ENCODE measurements around the gene IFT74. TPM values are rescaled to one million over a fixed set of nuclear protein-coding genes. Genes with fewer than 3 reads are reported as not detected.

The IFT74 gene
- total and polyA plus RNA-seq, 9 of the 15 experiments (the other 6 are each of a cell fraction or from before 2014, with no cell fraction given), result 6.1 to 13.2 (median 9.3) TPM

DNA sequence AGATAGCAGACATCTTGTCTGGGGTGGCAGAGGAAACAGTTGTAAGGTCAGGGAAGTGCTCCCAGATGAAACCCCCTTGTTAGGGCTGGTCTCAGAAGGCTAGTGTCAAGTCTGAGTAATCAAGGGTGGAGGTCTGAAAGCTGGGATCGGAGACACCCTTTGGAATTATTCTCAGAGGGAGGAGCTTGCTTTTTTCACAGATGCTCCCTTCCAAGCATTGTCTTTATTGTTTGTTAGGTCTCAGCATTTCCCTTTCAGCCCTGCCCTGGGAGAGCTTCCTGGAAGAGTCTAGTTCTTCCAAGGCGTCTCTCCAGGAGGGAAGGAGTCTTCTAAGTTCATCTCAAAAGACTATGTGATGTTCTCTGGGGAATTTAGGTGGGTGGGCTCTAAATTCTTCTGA is 156.0 kb downstream of the IFT74 start:
- no peaks in the 10 kb centered on the region for H3K9me1 ChIP-seq (ENCODE audit: control insufficient read depth, insufficient read depth, low read length)
- H4K20me1 ChIP-seq (replicated peaks; ENCODE audit: control insufficient read depth, insufficient read depth, low read length), result no peaks in the 10 kb centered on the region
- DNase-seq (ENCODE audit: extremely low read depth in 1 of 4, low spot score in 3 of 4) (no peak), FAIRE-seq (no peak), ATAC-seq (no peak)
- no peaks in the 10 kb centered on the region for H3K36me3 ChIP-seq (ENCODE audit: control insufficient read depth, insufficient read depth, low read length)
- H3K9me3 ChIP-seq (replicated peaks; ENCODE audit: control insufficient read depth, insufficient read depth, low read depth, low read length), result no peaks in the 10 kb centered on the region
- no CpG with 5 or more reads among the region's 2 CpGs for WGBS (ENCODE audit: insufficient coverage, low coverage, missing lambda C conversion rate)
- H3K4me3 ChIP-seq, result no peak overlapping the region
- intact Hi-C loops (cut with micrococcal nuclease), result no loop called here
- no peaks in the 10 kb centered on the region for H3K79me2 ChIP-seq (ENCODE audit: control insufficient read depth, insufficient read depth, low read length)
- ChIA-PET POLR2A (no interaction called here), CTCF (ENCODE audit: low intra/inter-chr PET ratio) (no interaction called here)
- H3K27me3 ChIP-seq (ENCODE audit: control insufficient read depth in 2 of 2, insufficient read depth in 2 of 2, low read length in 2 of 2), result no peaks in the 10 kb centered on the region
- H2AFZ ChIP-seq (ENCODE audit: low read depth, low read length), result no peak overlapping the region
- no peak overlapping the region for H3K27ac ChIP-seq (ENCODE audit: extremely low read depth, low read depth, low read length)
- H3K4me1 ChIP-seq (replicated peaks in 1 of 2; ENCODE audit: control insufficient read depth in 2 of 2, insufficient read depth in 2 of 2, low read length in 2 of 2), result no peaks in the 10 kb centered on the region
- no peak overlapping the region for H3K9ac ChIP-seq (ENCODE audit: insufficient read depth in 1 of 2, low read depth in 2 of 2, low read length in 2 of 2)
- no peak overlapping the region for H3K4me2 ChIP-seq (ENCODE audit: insufficient read depth, low read length)
- BruUV-seq (replicated peaks), result no TSS peak
- in situ Hi-C loops (cut with MboI), result no loop called here
- TF ChIP-seq SAFB (IDR thresholded peaks at IDR 0.05; ENCODE audit: borderline replicate concordance, low read depth, low read length), result no peak
- TF ChIP-seq, protein P1, sequence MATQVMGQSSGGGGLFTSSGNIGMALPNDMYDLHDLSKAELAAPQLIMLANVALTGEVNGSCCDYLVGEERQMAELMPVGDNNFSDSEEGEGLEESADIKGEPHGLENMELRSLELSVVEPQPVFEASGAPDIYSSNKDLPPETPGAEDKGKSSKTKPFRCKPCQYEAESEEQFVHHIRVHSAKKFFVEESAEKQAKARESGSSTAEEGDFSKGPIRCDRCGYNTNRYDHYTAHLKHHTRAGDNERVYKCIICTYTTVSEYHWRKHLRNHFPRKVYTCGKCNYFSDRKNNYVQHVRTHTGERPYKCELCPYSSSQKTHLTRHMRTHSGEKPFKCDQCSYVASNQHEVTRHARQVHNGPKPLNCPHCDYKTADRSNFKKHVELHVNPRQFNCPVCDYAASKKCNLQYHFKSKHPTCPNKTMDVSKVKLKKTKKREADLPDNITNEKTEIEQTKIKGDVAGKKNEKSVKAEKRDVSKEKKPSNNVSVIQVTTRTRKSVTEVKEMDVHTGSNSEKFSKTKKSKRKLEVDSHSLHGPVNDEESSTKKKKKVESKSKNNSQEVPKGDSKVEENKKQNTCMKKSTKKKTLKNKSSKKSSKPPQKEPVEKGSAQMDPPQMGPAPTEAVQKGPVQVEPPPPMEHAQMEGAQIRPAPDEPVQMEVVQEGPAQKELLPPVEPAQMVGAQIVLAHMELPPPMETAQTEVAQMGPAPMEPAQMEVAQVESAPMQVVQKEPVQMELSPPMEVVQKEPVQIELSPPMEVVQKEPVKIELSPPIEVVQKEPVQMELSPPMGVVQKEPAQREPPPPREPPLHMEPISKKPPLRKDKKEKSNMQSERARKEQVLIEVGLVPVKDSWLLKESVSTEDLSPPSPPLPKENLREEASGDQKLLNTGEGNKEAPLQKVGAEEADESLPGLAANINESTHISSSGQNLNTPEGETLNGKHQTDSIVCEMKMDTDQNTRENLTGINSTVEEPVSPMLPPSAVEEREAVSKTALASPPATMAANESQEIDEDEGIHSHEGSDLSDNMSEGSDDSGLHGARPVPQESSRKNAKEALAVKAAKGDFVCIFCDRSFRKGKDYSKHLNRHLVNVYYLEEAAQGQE (IDR thresholded peaks at IDR 0.05; ENCODE audit: borderline replicate concordance), result no peak
- TF ChIP-seq, protein P1 (CRISPR knock-in tag; IDR thresholded peaks at IDR 0.05; ENCODE audit: low read depth), result no peak
- TF ChIP-seq COPS2 (conservative IDR thresholded peaks at IDR 0.05), result no peak
- no peak for TF ChIP-seq ZNF583 (CRISPR knock-in tag; IDR thresholded peaks at IDR 0.05)
- TF ChIP-seq, protein P2, sequence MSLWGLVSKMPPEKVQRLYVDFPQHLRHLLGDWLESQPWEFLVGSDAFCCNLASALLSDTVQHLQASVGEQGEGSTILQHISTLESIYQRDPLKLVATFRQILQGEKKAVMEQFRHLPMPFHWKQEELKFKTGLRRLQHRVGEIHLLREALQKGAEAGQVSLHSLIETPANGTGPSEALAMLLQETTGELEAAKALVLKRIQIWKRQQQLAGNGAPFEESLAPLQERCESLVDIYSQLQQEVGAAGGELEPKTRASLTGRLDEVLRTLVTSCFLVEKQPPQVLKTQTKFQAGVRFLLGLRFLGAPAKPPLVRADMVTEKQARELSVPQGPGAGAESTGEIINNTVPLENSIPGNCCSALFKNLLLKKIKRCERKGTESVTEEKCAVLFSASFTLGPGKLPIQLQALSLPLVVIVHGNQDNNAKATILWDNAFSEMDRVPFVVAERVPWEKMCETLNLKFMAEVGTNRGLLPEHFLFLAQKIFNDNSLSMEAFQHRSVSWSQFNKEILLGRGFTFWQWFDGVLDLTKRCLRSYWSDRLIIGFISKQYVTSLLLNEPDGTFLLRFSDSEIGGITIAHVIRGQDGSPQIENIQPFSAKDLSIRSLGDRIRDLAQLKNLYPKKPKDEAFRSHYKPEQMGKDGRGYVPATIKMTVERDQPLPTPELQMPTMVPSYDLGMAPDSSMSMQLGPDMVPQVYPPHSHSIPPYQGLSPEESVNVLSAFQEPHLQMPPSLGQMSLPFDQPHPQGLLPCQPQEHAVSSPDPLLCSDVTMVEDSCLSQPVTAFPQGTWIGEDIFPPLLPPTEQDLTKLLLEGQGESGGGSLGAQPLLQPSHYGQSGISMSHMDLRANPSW (CRISPR knock-in tag; IDR thresholded peaks at IDR 0.05), result no peak
- TF ChIP-seq ESRRB (CRISPR knock-in tag; IDR thresholded peaks at IDR 0.05; ENCODE audit: borderline replicate concordance), result no peak
- no peak for TF ChIP-seq SMAD1 (IDR thresholded peaks at IDR 0.05; ENCODE audit: low read depth, low read length, partially characterized antibody)
- no peak for TF ChIP-seq TGIF2 (CRISPR knock-in tag; IDR thresholded peaks at IDR 0.05)
- no peak for TF ChIP-seq GABPB1 (CRISPR knock-in tag; IDR thresholded peaks at IDR 0.05)
- no peak for TF ChIP-seq ZNF174 (CRISPR knock-in tag; IDR thresholded peaks at IDR 0.05)
- no peak for TF ChIP-seq TRIM28 (IDR thresholded peaks at IDR 0.05)
- TF ChIP-seq RBM17 (IDR thresholded peaks at IDR 0.05; ENCODE audit: borderline replicate concordance, low read depth, low read length), result no peak
- no peak for TF ChIP-seq MXI1 (IDR thresholded peaks at IDR 0.05; ENCODE audit: low read depth, low read length)
- no peak for TF ChIP-seq ZFP1 (CRISPR knock-in tag; IDR thresholded peaks at IDR 0.05)
